Measurements from ENCODE around the gene MRAP. TPM values are rescaled to one million over a fixed set of nuclear protein-coding genes. Genes with fewer than 3 reads are reported as not detected.

MRAP gene
- total RNA-seq, 3 donors from 2014 or later = not detected

GRCh38 chr21:32278518-32279376 is 19.9 kb upstream of the MRAP start, which contains the start of gene MIS18A:
MIS18A (minus strand) TSS chr21:32279049; CDS start chr21:32279014, 35 bp downstream.
- Mint-ChIP-seq H3K4me3 (peak within 1 kb of the TSS; percentile 99), H3K9me3 (no peaks in the 10 kb centered on the region), H3K4me1 (ENCODE audit: low read depth) (peaks cover 23% of the 10 kb centered on the region), H3K36me3 (ENCODE audit: insufficient read depth) (peaks cover 14% of the 10 kb centered on the region), H3K27me3 (ENCODE audit: low read depth) (no peaks in the 10 kb centered on the region)
- DNase-seq (peak; percentile 98), ATAC-seq (peak; percentile 91 to 93)

- Mint-ChIP-seq H3K4me3 (peak overlapping the region; percentile 99), H3K27me3 (ENCODE audit: low read depth) (no peaks in the 10 kb centered on the region), H3K36me3 (ENCODE audit: insufficient read depth) (peaks cover 16% of the 10 kb centered on the region), H3K4me1 (ENCODE audit: low read depth) (peaks cover 23% of the 10 kb centered on the region), H3K9me3 (no peaks in the 10 kb centered on the region)
- ATAC-seq (no peak), DNase-seq (no peak)
Measured at GRCh38 chr21:32279377-32279680, 19.3 kb upstream of the MRAP start.

DNA sequence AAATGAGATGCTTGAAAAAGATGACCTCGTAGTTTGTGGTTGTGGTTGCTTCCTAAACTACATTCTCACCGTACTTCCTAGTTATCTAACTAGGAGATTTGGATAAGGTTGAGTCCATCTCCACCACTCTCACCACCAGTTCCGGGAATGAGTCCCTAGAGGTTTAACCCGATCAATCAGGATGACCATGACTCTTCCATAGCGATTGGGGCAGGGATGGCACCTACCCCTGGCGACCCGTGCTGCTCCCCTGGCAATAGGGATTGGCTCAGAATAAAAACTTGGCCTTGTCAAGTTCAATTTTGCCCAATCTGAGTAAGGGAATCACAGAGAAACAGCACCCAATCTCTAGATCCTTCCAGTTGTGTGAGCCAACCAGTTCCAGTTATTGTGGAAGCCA is 17.1 kb upstream of the MRAP start:
- DNase-seq = no peak
- Mint-ChIP-seq H3K27me3 (ENCODE audit: low read depth) (no peaks in the 10 kb centered on the region), H3K36me3 (ENCODE audit: insufficient read depth) (peaks cover 16% of the 10 kb centered on the region), H3K4me1 (ENCODE audit: low read depth) (peaks cover 20% of the 10 kb centered on the region), H3K4me3 (no peak overlapping the region), H3K9me3 (no peaks in the 10 kb centered on the region)
- ATAC-seq = no peak

DNA sequence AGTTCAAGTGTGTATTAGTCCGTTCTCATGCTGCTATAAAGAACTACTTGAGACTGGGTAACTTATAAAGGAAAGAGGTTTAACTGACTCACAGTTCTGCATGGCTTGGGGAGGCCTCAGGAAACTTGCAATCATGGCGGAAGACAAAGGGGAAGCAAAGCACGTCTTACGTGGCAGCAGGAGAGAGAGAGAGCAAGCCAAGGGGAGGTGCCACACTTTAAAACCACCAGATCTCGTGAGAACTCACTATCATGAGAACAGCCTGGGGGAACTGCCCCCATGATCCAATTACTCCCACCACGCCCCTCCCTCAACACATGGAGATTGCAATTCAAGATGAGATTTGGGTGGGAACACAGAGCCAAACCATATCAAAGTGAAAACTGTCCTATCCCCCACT is 15.7 kb upstream of the MRAP start:
- peaks cover 16% of the 10 kb centered on the region for H3K36me3 Mint-ChIP-seq (ENCODE audit: insufficient read depth)
- H3K27me3 Mint-ChIP-seq (ENCODE audit: low read depth) = no peaks in the 10 kb centered on the region

DNA sequence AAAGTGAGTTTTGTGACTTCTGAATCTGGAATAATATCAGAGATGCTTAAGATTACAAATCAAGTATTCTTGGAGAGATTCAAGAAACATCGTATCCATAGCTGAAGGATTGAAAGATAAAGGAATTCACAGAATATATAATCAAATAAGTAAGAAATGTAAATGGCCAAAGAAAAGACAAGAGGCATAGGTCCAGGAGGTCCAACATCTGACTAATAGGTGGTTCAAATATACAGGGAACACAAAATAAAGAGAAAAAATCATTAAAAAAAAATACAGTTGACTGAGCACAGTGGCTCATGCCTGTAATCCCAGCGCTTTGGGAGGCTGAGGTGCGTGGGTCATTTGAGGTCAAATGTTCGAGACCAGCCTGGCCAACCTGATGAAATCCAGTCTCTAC is 13.2 kb upstream of the MRAP start:
- Mint-ChIP-seq H3K27me3 (ENCODE audit: low read depth) (no peaks in the 10 kb centered on the region), H3K4me3 (no peak overlapping the region), H3K9me3 (no peaks in the 10 kb centered on the region), H3K4me1 (ENCODE audit: low read depth) (peaks cover 2% of the 10 kb centered on the region), H3K36me3 (ENCODE audit: insufficient read depth) (peaks cover 16% of the 10 kb centered on the region)
- DNase-seq (no peak), ATAC-seq (no peak)

More for the DNA sequence above, 15.7 kb upstream of the MRAP start:
- DNase-seq = no peak
- H3K9me3 Mint-ChIP-seq = no peaks in the 10 kb centered on the region
- no peak for ATAC-seq
- no peak overlapping the region for H3K4me3 Mint-ChIP-seq
- H3K4me1 Mint-ChIP-seq (ENCODE audit: low read depth) = peaks cover 20% of the 10 kb centered on the region

- H3K4me1 Mint-ChIP-seq (ENCODE audit: low read depth) = no peaks in the 10 kb centered on the region
- H3K27me3 Mint-ChIP-seq (ENCODE audit: low read depth) = no peaks in the 10 kb centered on the region
- no peak for ATAC-seq
- peaks cover 14% of the 10 kb centered on the region for H3K36me3 Mint-ChIP-seq (ENCODE audit: insufficient read depth)
- no peak overlapping the region for H3K4me3 Mint-ChIP-seq
- DNase-seq = no peak
- H3K9me3 Mint-ChIP-seq = no peaks in the 10 kb centered on the region
Measured at GRCh38 chr21:32297449-32297848, 1.2 kb upstream of the MRAP start.

GRCh38 chr21:32298148-32298559 is 501 bp upstream of the MRAP start:
- H3K9me3 Mint-ChIP-seq = no peaks in the 10 kb centered on the region
- no peaks in the 10 kb centered on the region for H3K27me3 Mint-ChIP-seq (ENCODE audit: low read depth)
- ATAC-seq (no peak), DNase-seq (no peak)
- H3K4me1 Mint-ChIP-seq (ENCODE audit: low read depth) = no peaks in the 10 kb centered on the region
- H3K36me3 Mint-ChIP-seq (ENCODE audit: insufficient read depth) = peaks cover 15% of the 10 kb centered on the region
- H3K4me3 Mint-ChIP-seq = no peak overlapping the region

- no peak overlapping the region for H3K4me3 Mint-ChIP-seq
- ATAC-seq = no peak
- no peak for DNase-seq
- H3K27me3 Mint-ChIP-seq (ENCODE audit: low read depth) = no peaks in the 10 kb centered on the region
- H3K9me3 Mint-ChIP-seq = no peaks in the 10 kb centered on the region
- H3K36me3 Mint-ChIP-seq (ENCODE audit: insufficient read depth) = peaks cover 17% of the 10 kb centered on the region
- H3K4me1 Mint-ChIP-seq (ENCODE audit: low read depth) = no peaks in the 10 kb centered on the region
Measured at GRCh38 chr21:32299695-32300094, 1.0 kb downstream of the MRAP start.

DNA sequence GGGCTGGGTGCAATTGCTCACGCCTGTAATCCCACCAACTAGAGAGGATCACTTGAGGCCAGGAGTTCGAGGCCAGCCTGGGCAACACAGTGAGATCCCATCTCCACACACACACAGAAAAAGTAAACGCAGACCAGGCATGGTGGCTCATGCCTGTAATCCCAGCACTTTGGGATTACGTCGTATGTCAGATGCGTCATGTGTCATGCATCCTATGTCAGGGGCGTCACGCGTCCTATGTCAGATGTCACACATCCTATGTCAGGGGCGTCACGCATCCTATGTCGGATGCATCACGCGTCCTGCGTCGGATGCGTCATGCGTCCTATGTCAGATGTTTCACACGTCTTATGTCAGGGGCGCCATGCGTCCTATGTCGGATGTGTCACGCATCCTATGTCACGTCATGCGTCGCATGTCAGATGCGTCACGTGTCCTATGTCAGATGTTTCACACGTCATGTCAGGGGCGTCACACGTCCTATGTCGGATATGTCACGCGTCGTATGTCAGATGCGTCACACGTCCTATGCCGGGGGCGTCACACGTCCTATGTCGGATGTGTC is 1.5 kb downstream of the MRAP start:
- Mint-ChIP-seq H3K36me3 (ENCODE audit: insufficient read depth) (peaks cover 17% of the 10 kb centered on the region), H3K4me1 (ENCODE audit: low read depth) (no peaks in the 10 kb centered on the region), H3K9me3 (no peaks in the 10 kb centered on the region), H3K4me3 (no peak overlapping the region), H3K27me3 (ENCODE audit: low read depth) (no peaks in the 10 kb centered on the region)
- no peak for DNase-seq
- ATAC-seq = no peak

DNA sequence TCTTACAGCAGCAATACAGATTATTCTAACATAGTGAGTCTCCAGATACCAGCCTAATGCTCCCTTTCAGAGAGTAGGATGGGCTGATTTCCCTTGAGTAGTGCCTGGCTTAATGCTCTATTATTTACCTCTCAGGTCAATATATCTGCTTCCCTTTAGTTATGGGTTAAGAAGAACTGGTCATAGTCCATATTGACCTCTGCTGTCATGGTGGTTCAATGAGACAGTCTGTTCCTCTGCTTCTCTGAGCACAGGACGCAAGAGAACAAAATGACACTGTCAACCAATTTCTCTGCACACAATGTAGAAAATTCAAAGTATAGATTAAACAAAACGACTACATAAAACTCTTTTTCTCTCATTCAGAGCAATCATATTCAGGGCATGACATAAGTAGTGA is 2.9 kb downstream of the MRAP start:
- ATAC-seq (no peak), DNase-seq (no peak)
- Mint-ChIP-seq H3K4me3 (no peak overlapping the region), H3K9me3 (no peaks in the 10 kb centered on the region), H3K36me3 (ENCODE audit: insufficient read depth) (peaks cover 23% of the 10 kb centered on the region), H3K27me3 (ENCODE audit: low read depth) (no peaks in the 10 kb centered on the region), H3K4me1 (ENCODE audit: low read depth) (no peaks in the 10 kb centered on the region)

DNA sequence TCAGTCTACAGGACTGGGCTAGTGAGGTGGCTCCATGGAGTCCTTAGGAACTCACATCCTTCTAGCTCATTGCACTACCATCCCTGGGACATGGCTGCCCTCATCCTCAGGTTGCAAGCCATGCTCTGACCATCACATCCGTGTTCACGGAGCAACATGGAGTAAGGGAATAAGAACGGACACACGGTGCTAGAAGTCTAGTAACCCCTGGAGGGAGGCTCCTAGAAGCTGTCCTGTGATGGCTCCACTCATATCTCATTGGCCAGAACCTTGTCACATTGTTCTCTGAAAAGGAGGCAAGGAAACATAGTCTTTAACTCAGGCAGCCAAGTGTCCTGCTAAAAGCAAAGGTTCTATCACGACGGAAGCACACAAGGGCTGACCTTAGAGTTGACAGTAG is 3.9 kb downstream of the MRAP start:
- no peaks in the 10 kb centered on the region for H3K9me3 Mint-ChIP-seq
- peaks cover 27% of the 10 kb centered on the region for H3K36me3 Mint-ChIP-seq (ENCODE audit: insufficient read depth)
- no peaks in the 10 kb centered on the region for H3K4me1 Mint-ChIP-seq (ENCODE audit: low read depth)
- no peaks in the 10 kb centered on the region for H3K27me3 Mint-ChIP-seq (ENCODE audit: low read depth)
- no peak for ATAC-seq
- H3K4me3 Mint-ChIP-seq = no peak overlapping the region
- DNase-seq = no peak

DNA sequence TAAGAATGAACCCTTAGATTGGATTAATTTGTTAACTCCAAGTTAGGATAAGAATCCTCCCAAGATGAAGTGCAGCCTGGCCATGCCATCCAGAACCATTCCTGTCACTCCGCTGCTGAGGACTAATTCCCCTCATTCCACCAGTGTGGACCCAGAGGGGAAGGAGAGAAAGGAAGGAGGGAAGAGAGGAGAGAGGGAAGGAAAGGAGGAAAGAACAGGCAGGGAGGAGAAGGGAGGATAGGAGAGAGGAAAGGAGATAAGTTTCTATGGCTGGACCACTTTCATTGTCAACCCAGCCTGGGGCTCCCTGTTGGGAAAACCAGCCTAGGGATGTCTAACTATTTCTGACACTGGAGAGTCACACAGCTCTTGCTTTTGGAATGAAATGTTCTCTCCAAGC is 4.7 kb downstream of the MRAP start:
- no peak for DNase-seq
- Mint-ChIP-seq H3K36me3 (ENCODE audit: insufficient read depth) (peaks cover 27% of the 10 kb centered on the region), H3K4me3 (no peak overlapping the region), H3K27me3 (ENCODE audit: low read depth) (no peaks in the 10 kb centered on the region), H3K9me3 (no peaks in the 10 kb centered on the region), H3K4me1 (ENCODE audit: low read depth) (no peaks in the 10 kb centered on the region)
- no peak for ATAC-seq

GRCh38 chr21:32304998-32305397 is 6.3 kb downstream of the MRAP start:
- Mint-ChIP-seq H3K9me3 (no peaks in the 10 kb centered on the region), H3K4me3 (no peak overlapping the region), H3K27me3 (ENCODE audit: low read depth) (no peaks in the 10 kb centered on the region), H3K4me1 (ENCODE audit: low read depth) (no peaks in the 10 kb centered on the region), H3K36me3 (ENCODE audit: insufficient read depth) (peaks cover 30% of the 10 kb centered on the region)
- DNase-seq = no peak
- no peak for ATAC-seq

GRCh38 chr21:32306021-32306780 is 7.5 kb downstream of the MRAP start:
- Mint-ChIP-seq H3K27me3 (ENCODE audit: low read depth) (no peaks in the 10 kb centered on the region), H3K4me1 (ENCODE audit: low read depth) (peaks cover 4% of the 10 kb centered on the region), H3K36me3 (ENCODE audit: insufficient read depth) (peaks cover 28% of the 10 kb centered on the region), H3K4me3 (no peak overlapping the region), H3K9me3 (no peaks in the 10 kb centered on the region)
- ATAC-seq = peak in 1 of 2 donors; percentile 9
- no peak for DNase-seq

- no peak for ATAC-seq
- Mint-ChIP-seq H3K4me3 (no peak overlapping the region), H3K9me3 (no peaks in the 10 kb centered on the region), H3K36me3 (ENCODE audit: insufficient read depth) (peaks cover 28% of the 10 kb centered on the region), H3K4me1 (ENCODE audit: low read depth) (peaks cover 4% of the 10 kb centered on the region), H3K27me3 (ENCODE audit: low read depth) (no peaks in the 10 kb centered on the region)
- DNase-seq = no peak
Measured at GRCh38 chr21:32307706-32308105, 9.1 kb downstream of the MRAP start.
